Fibroblast of villous mesenchyme (primary cell): Measurements from ENCODE around the gene ABHD4. TPM values are rescaled to one million over a fixed set of nuclear protein-coding genes. Genes with fewer than 3 reads are reported as not detected.
"Not testable (repeated sequence)": the region's sequence is repeated elsewhere in the genome, so short reads cannot be mapped to it uniquely, and the experiment has no call there.

ENCODE experiments used
- DNase-seq: peaks from one replicate; pipeline ENCODE4 v3.0.0-alpha.2; 2010; ENCODE audit warnings: low read depth
- H3K4me3 ChIP-seq: 2 replicates; pipeline ENCODE4 v1.5.1; 2011; ENCODE audit warnings: low read depth, mild to moderate bottlenecking, low read length
- CTCF ChIP-seq: IDR thresholded peaks from 2 replicates; pipeline ENCODE4 v1.5.1; 2012; ENCODE audit warnings: low read depth, mild to moderate bottlenecking, low read length; ENCODE audit not compliant: insufficient read depth
- total RNA-seq: library from RNA; depleted of rRNA; stranded (reverse); fragments of >200 nt; gene quantifications from 2 replicates; pipeline ENCODE4 v1.2.3, GENCODE V29; 2012

ABHD4 gene
- total RNA-seq, 1 donor: 13.4 TPM

GRCh38 chr14:22563987-22564386, 34.1 kb upstream of the ABHD4 start:
- TF ChIP-seq CTCF: no peak
- H3K4me3 ChIP-seq: no peak overlapping the region
- no peak for DNase-seq

GRCh38 chr14:22564463-22564862, 33.6 kb upstream of the ABHD4 start:
- no peak for TF ChIP-seq CTCF
- no peak for DNase-seq
- no peak overlapping the region for H3K4me3 ChIP-seq

- TF ChIP-seq CTCF: no peak
- no peak overlapping the region for H3K4me3 ChIP-seq
- no peak for DNase-seq
Measured at GRCh38 chr14:22565391-22565945, 32.6 kb upstream of the ABHD4 start.

- DNase-seq: not testable (repeated sequence)
Measured at GRCh38 chr14:22566266-22566665, 31.8 kb upstream of the ABHD4 start.

GRCh38 chr14:22566845-22567244, 31.3 kb upstream of the ABHD4 start:
- H3K4me3 ChIP-seq: no peak overlapping the region

More at GRCh38 chr14:22566266-22566665, 31.8 kb upstream of the ABHD4 start:
- H3K4me3 ChIP-seq: not testable (repeated sequence)

GRCh38 chr14:22567437-22567836, 30.7 kb upstream of the ABHD4 start:
- no peak for DNase-seq
- no peak overlapping the region for H3K4me3 ChIP-seq
- no peak for TF ChIP-seq CTCF

More at GRCh38 chr14:22566845-22567244, 31.3 kb upstream of the ABHD4 start:
- DNase-seq: no peak
- no peak for TF ChIP-seq CTCF

GRCh38 chr14:22569106-22569736, 28.9 kb upstream of the ABHD4 start:
- TF ChIP-seq CTCF: no peak
- DNase-seq: no peak
- H3K4me3 ChIP-seq: no peak overlapping the region
